SK-N-MC (cell line): ENCODE results near the gene PLEKHM1.
"Not testable (repeated sequence)": the region's sequence is repeated elsewhere in the genome, so short reads cannot be mapped to it uniquely, and the experiment has no call there.

Experiments
- FOXP2 ChIP-seq: optimal IDR thresholded peaks from 2 replicates; pipeline ENCODE3; 2011; ENCODE audit warnings: mild to moderate bottlenecking, moderate library complexity; ENCODE audit not compliant: insufficient read depth; ENCODE audit errors: extremely low read length, control extremely low read depth
- POLR2AphosphoS5 ChIP-seq: IDR thresholded peaks from 2 replicates; pipeline ENCODE4 v1.6.1; 2012; ENCODE audit warnings: mild to moderate bottlenecking, low read depth, low read length, borderline replicate concordance

DNA sequence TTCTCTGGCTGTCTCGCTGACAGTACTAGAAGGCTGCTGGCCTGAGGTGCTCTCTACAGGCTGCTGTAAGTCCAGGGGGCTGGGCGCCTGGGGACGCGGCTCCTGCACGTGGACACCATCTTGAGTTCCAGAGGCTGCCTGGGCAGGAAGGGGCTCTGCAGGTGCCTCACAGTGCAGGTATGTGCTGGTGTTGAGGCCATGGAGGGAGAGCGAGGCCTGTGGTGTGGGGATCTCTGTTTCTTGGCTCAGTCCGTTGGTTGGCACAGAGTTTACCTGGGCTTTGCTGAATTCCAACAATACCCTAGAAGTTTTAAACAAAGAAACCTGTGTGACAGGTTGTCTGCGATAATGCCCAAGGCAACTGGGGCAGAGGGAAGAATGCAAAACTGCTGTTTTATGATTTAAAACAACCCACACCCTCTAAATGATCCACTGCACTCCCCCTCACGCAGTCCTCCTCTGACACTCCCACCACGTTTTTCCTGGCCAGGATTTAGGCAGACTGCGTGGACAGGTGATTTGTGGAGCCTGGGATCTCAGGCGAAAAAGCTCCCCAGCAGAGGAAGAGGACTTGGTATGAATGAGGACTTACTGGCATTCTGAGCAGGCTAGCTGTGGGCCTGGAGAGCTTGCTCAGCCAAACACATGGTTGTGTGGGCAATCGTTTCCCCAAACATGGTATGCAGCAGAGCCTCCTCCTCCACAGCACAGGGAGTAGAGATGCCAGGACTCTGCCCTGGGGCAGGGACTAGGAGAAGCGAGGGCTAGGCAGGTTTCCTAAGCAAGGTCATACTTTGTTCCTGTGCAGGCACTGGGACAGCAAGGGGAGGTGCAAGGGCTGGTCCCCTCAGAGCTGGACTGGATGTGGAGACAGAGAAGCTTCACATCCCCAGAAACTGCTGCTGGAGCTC, 22.0 kb downstream of the PLEKHM1 start:
- not testable (repeated sequence) for TF ChIP-seq FOXP2, POLR2AphosphoS5
